PC-9 (cell line): ENCODE measurements around the gene TEC. TPM values are rescaled to one million over a fixed set of nuclear protein-coding genes. Genes with fewer than 3 reads are reported as not detected.

ENCODE experiments used
- BruUV-seq: library from RNA; stranded (reverse); fragments of 400-500 nt; replicated peaks from 2 replicates; lab custom pipeline; 2021; lab: Mats Ljungman, UMichigan
- CTCF ChIA-PET: fragments of 300-600 bp; sonication (Branson Sonifier 250); formaldehyde crosslinking; loops from one replicate; lab custom pipeline; 2022; ENCODE audit warnings: antibody characterized with exemption; lab: Charles Lee
- POLR2A ChIA-PET: fragments of 300-600 bp; sonication (Branson Sonifier 250); formaldehyde crosslinking; loops from one replicate; lab custom pipeline; 2022; ENCODE audit warnings: antibody characterized with exemption; ENCODE audit not compliant: unreplicated experiment; lab: Charles Lee
- DNase-seq, 2 experiments: peaks; one replicate each; pipeline versions ENCODE4 v3.0.0 to v3.0.0-alpha.2; 2015 to 2022; ENCODE audit warnings: mixed read lengths in 1 of 2
- H2AFZ ChIP-seq: fragments of 200-600 bp; sonication (generic); 2 replicates; pipeline ENCODE4 v1.8.1; 2017; ENCODE audit warnings: antibody characterized with exemption
- H3F3A ChIP-seq: fragments of 200-600 bp; sonication (generic); 2 replicates; pipeline ENCODE4 v1.8.1; 2017; ENCODE audit warnings: antibody characterized with exemption, mild to moderate bottlenecking, low read depth; ENCODE audit not compliant: insufficient read depth
- H3K27ac ChIP-seq: fragments of 200-600 bp; sonication (generic); 2 replicates; pipeline ENCODE4 v1.6.1; 2016; ENCODE audit warnings: mixed run types
- H3K27me3 ChIP-seq: fragments of 200-600 bp; sonication (generic); 2 replicates; pipeline ENCODE4 v1.6.1; 2016; ENCODE audit warnings: low read depth, mixed run types; ENCODE audit not compliant: insufficient read depth
- H3K36me3 ChIP-seq: fragments of 200-600 bp; sonication (generic); 2 replicates; pipeline ENCODE4 v1.6.1; 2016; ENCODE audit warnings: low read depth, mixed run types
- H3K4me1 ChIP-seq: fragments of 200-600 bp; sonication (generic); replicated peaks from 2 replicates; pipeline ENCODE4 v1.6.1; 2016; ENCODE audit warnings: mixed run types; ENCODE audit not compliant: insufficient read depth
- H3K4me2 ChIP-seq: fragments of 200-600 bp; sonication (generic); 2 replicates; pipeline ENCODE4 v1.6.1; 2017; ENCODE audit warnings: mixed run types
- H3K4me3 ChIP-seq: fragments of 200-600 bp; sonication (generic); 2 replicates; pipeline ENCODE4 v1.6.1; 2016; ENCODE audit warnings: mixed run types
- H3K79me2 ChIP-seq: fragments of 200-600 bp; sonication (generic); 2 replicates; pipeline ENCODE4 v1.6.1; 2017; ENCODE audit warnings: low read depth, mixed run types
- H3K9me2 ChIP-seq: fragments of 200-600 bp; sonication (generic); 2 replicates; pipeline ENCODE4 v1.8.1; 2017; ENCODE audit warnings: mild to moderate bottlenecking; ENCODE audit not compliant: insufficient read depth
- H3K9me3 ChIP-seq: fragments of 200-600 bp; sonication (generic); 2 replicates; pipeline ENCODE4 v1.8.1; 2016; ENCODE audit warnings: low read depth; ENCODE audit not compliant: insufficient read depth
- H4K20me1 ChIP-seq: fragments of 200-600 bp; sonication (generic); 2 replicates; pipeline ENCODE4 v1.8.1; 2017; ENCODE audit not compliant: insufficient read depth
- CTCF ChIP-seq: fragments of 200-600 bp; sonication (generic); conservative IDR thresholded peaks from 2 replicates; pipeline ENCODE4 v1.6.1; 2017; ENCODE audit warnings: mixed run types, antibody characterized with exemption, mild to moderate bottlenecking, moderate library complexity
- EZH2 ChIP-seq: fragments of 200-600 bp; sonication (generic); IDR thresholded peaks from 2 replicates; pipeline ENCODE4 v1.8.0; 2017; ENCODE audit warnings: antibody characterized with exemption, low read depth
- intact Hi-C: fragments of 100-400 bp; cut with micrococcal nuclease; formaldehyde crosslinking; loops from one replicate; pipeline ENCODE4 v1.10.0; 2022; ENCODE audit not compliant: unreplicated experiment
- total RNA-seq: library from RNA; stranded (reverse); gene quantifications from 2 replicates; pipeline ENCODE4 v1.2.3, GENCODE V29; 2021

The TEC gene
- total RNA-seq, 1 experiment from 2014 or later: 6.2 TPM

- Histone ChIP-seq H3F3A (no peaks in the 10 kb centered on the region), H3K79me2 (no peaks in the 10 kb centered on the region), H3K36me3 (no peaks in the 10 kb centered on the region), H2AFZ (no peak overlapping the region), H3K9me2 (no peaks in the 10 kb centered on the region), H3K4me3 (no peak overlapping the region), H3K27me3 (no peaks in the 10 kb centered on the region), H3K4me2 (no peak overlapping the region), H3K9me3 (no peaks in the 10 kb centered on the region), H3K27ac (no peak overlapping the region), H4K20me1 (no peaks in the 10 kb centered on the region), H3K4me1 (peaks cover 9% of the 10 kb centered on the region)
- CTCF ChIA-PET: no interaction called here
- no peak for DNase-seq
- intact Hi-C loops: no loop called here
- no TSS peak for BruUV-seq
- POLR2A ChIA-PET: no interaction called here
- TF ChIP-seq EZH2 (no peak), CTCF (no peak)
Observed at GRCh38 chr4:48116582-48116981, 153.1 kb downstream of the TEC start.

GRCh38 chr4:48114412-48114811 lies 155.2 kb downstream of the TEC start:
- ChIA-PET CTCF (interaction anchor here (0.9 kb wide), 1 partner anchor 274 kb away, joined by 4 read pairs; no protein-coding TSS in a partner anchor), POLR2A (no interaction called here)
- BruUV-seq: no TSS peak
- H4K20me1 ChIP-seq: no peaks in the 10 kb centered on the region
- no peaks in the 10 kb centered on the region for H3K79me2 ChIP-seq
- 0 out of 2 replicates have a peak, but pooled peaks cover under 1% of the 10 kb centered on the region for H3F3A ChIP-seq
- no peaks in the 10 kb centered on the region for H3K27me3 ChIP-seq
- no peak overlapping the region for H2AFZ ChIP-seq
- no peak for DNase-seq
- no peak overlapping the region for H3K4me3 ChIP-seq
- no peak overlapping the region for H3K4me2 ChIP-seq
- H3K27ac ChIP-seq: no peak overlapping the region
- no peaks in the 10 kb centered on the region for H3K4me1 ChIP-seq
- TF ChIP-seq CTCF: no peak
- TF ChIP-seq EZH2: no peak
- H3K36me3 ChIP-seq: no peaks in the 10 kb centered on the region
- no peaks in the 10 kb centered on the region for H3K9me2 ChIP-seq
- H3K9me3 ChIP-seq: no peaks in the 10 kb centered on the region
- intact Hi-C loops: no loop called here

DNA sequence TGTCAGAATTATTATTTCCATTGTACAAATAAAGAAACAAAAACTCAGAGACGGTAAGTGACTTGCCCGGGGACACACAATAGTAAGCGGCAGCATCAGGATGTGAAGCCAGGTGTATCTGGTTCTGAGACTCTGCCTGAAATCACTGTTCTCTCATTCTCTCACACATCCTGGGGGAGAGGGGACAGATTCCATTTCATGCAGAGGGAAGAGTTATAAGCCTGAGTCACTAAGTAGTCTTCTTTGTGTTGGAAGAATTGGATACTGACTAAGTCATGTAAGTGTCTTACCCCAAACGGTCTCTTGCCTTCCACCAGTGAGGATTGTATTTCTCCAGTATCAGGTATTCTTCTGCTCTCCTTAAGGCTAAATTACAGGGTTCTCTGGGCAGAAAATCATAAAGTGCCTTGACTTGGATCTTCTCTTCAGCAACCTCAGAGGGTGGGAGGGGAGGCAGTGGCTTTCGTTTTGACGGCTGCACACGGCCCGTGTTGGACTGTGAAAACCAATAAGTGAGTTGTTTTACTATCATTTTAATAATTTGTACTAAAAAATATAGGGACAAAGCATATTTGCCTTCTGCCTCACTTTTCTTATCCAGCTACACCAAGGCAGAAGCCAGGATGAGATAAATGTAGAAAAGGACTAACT lies 157.5 kb downstream of the TEC start:
- Histone ChIP-seq H4K20me1 (no peaks in the 10 kb centered on the region), H3F3A (peaks cover 4% of the 10 kb centered on the region; the same call in 1 of the 2 replicates), H3K4me1 (no peaks in the 10 kb centered on the region), H3K79me2 (no peaks in the 10 kb centered on the region), H3K27me3 (no peaks in the 10 kb centered on the region), H3K27ac (no peak overlapping the region), H3K4me3 (no peak overlapping the region), H3K9me2 (no peaks in the 10 kb centered on the region), H3K9me3 (no peaks in the 10 kb centered on the region), H3K36me3 (no peaks in the 10 kb centered on the region), H2AFZ (no peak overlapping the region), H3K4me2 (no peak overlapping the region)
- no peak for DNase-seq
- CTCF ChIA-PET: no interaction called here
- TF ChIP-seq EZH2: no peak
- TF ChIP-seq CTCF: no peak
- POLR2A ChIA-PET: no interaction called here
- intact Hi-C loops: no loop called here
- BruUV-seq: no TSS peak
